Body of pancreas (tissue), 4 donors: ENCODE results near the gene SLC6A1.

Source experiments
- CTCF ChIP-seq, 7 experiments: fragments of 450-650 bp in 4 of 7; fragments of 200-600 bp in 3 of 7; sonication (generic) in 3 of 7; IDR thresholded peaks; one replicate each; pipeline ENCODE4 v1.5.1; 2016 to 2019; ENCODE audit warnings: antibody characterized with exemption in 7 of 7
- POLR2A ChIP-seq, 3 donors: fragments of 450-650 bp; IDR thresholded peaks; one replicate each; pipeline ENCODE4 v1.6.1; 2016; ENCODE audit warnings: antibody characterized with exemption in 3 of 3, mild to moderate bottlenecking in 2 of 3

DNA sequence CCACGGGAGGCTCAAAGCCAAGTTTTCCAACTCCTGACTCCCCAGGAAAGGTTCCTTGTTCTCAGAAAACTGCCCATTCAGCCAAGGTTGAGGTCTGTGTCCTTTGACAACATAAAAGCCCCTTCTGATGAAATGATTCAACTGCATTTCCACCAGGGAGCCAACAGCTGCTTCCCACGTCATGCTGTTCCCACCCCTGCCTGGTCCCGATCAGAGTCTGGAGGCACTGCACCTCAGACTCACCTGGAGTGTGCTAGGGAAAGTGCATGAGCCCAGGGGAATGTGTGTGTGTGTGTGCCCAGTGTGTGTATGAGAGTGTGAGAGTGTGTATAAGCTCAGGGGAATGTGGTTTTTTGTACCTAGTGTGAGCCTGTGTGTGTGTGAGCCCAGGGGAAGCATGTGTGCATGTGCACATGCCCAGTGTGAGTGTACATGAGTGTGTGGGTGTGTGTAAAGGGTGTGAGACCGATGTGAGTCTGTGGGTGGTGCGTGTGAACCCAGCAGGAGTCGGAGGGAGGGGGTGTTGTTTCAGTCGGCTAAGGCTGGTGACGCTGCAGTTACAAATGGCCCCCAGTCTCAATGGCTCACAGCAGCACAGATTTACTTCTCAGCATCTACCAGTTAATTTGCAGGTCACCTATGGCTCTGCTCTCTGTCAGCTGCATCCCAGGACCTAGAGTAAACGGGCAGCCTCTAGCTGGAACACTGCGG is 20.3 kb upstream of the SLC6A1 start:
- TF ChIP-seq POLR2A (IDR thresholded peaks at IDR 0.05) (no peak), CTCF (IDR thresholded peaks at IDR 0.05) (no peak)
